Adrenal gland (tissue), 5 donors: ENCODE results near the gene PRKCA.

Experiments used
- POLR2A ChIP-seq, 2 donors: fragments of 450-650 bp; IDR thresholded peaks; one replicate each; pipeline ENCODE4 v1.6.1; 2017; ENCODE audit warnings: antibody characterized with exemption in 2 of 2, mild to moderate bottlenecking in 2 of 2, moderate library complexity in 1 of 2
- TF ChIP-seq, protein P1 (sequence below), 6 experiments: fragments of 450-650 bp in 4 of 6; fragments of 200-600 bp in 2 of 6; sonication (generic) in 1 of 6; IDR thresholded peaks; 1 replicate in 5 of 6; 2 replicates in 1 of 6; pipeline versions ENCODE4 v1.5.1 to v1.8.0; 2016 to 2021; ENCODE audit warnings: antibody characterized with exemption in 6 of 6, mild to moderate bottlenecking in 2 of 6, moderate library complexity in 1 of 6
- donor health status: DM: no; HTN: no; CAD: no.

GRCh38 chr17:66679631-66680517, 377.5 kb downstream of the PRKCA start:
- TF ChIP-seq, protein P1, sequence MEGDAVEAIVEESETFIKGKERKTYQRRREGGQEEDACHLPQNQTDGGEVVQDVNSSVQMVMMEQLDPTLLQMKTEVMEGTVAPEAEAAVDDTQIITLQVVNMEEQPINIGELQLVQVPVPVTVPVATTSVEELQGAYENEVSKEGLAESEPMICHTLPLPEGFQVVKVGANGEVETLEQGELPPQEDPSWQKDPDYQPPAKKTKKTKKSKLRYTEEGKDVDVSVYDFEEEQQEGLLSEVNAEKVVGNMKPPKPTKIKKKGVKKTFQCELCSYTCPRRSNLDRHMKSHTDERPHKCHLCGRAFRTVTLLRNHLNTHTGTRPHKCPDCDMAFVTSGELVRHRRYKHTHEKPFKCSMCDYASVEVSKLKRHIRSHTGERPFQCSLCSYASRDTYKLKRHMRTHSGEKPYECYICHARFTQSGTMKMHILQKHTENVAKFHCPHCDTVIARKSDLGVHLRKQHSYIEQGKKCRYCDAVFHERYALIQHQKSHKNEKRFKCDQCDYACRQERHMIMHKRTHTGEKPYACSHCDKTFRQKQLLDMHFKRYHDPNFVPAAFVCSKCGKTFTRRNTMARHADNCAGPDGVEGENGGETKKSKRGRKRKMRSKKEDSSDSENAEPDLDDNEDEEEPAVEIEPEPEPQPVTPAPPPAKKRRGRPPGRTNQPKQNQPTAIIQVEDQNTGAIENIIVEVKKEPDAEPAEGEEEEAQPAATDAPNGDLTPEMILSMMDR (IDR thresholded peaks at IDR 0.05) = no peak
- no peak for TF ChIP-seq POLR2A (IDR thresholded peaks at IDR 0.05)
